ENCODE measurements around the gene TCF23.

DNA sequence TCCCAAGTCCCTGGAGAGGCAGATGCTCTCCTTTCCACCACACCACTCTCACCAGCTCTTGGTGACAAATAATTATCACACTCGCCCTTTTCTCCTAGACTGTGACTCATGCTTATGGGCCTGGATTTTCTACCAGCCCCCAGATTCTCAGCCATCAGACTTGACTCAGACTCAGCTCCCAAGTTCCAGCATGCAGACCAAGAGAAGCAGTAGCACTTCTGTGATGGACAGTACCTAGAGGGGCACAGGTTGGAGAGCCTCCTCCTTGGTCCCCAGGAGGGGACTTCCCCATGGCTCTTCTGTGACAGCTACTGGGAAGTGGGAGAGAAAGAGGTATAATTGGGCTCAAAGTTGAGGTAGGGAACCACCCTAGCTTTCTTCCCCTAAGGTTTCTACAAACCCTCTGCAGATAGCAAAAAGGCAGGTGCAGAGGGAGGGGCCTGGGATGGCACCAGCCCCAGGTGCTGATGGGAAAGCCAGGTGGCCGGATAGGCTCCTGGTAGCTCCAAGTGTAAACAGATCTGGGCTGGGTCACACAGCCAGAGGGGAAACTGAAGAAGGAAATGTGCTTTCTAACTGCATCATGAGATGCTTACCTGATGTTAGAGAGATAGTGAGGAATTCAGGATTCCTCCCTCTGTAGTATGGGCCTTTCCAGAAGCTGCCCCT lies 4.1 kb downstream of the TCF23 start:
- TF ChIP-seq CTCF (IDR thresholded peaks at IDR 0.05) (no peak), POLR2A (IDR thresholded peaks at IDR 0.05) (no peak)
